Hippocampal formation (tissue), 2 donors: ENCODE results near the gene PPP6R1.

ENCODE experiments used
- DNase-seq, 2 donors: peaks; one replicate each; lab custom pipeline; 2025; lab: John Stamatoyannopoulos, UW

The PPP6R1 gene

DNA sequence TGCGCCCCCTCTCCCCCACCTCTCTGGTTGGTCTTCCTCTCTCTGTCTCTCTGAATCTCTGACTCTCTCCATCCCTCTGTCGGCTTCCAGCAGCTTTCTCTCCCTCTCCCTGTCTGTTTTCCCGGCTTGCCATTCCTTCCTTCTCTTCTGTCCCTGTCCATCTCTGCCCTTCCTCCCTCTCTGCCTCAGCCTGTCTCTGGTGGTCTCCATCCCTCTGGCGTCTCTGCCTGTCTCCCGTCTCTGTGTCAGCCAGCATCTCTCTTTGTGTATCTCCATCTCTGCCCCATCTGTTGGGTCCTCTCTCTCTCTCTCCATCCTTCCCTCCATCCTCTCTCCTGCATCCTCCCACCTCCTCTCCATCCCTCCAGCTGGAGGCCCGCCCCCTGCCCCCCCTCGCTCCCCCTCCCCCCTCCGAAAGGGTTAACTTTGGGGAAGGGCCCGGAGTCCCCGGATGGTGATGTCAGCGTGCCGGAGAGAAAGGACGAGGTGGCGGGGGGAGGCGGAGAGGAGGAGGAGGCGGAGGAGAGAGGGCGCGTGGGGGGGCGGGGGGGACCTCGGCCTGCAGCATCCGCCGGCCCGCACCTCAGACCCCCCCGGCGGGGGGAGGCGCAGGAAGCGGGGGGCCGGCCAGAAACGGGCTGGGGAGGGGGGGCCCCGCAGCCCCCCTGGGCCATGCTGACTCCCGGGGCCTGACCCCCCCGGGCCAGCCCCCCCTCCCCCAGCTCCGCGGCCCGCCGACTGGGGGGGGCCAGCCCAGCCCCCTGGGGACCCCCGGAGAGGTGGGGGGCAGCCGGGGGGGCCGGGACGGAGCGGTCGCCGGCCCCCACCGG lies 24.9 kb upstream of the PPP6R1 start, which contains the start of gene BRSK1:
BRSK1 (plus strand) TSS at position 450 of the 830 bp plus-strand sequence. CDS start 446 bp downstream, outside the sequence.
- DNase-seq: peak; percentile 72 to 80

DNA sequence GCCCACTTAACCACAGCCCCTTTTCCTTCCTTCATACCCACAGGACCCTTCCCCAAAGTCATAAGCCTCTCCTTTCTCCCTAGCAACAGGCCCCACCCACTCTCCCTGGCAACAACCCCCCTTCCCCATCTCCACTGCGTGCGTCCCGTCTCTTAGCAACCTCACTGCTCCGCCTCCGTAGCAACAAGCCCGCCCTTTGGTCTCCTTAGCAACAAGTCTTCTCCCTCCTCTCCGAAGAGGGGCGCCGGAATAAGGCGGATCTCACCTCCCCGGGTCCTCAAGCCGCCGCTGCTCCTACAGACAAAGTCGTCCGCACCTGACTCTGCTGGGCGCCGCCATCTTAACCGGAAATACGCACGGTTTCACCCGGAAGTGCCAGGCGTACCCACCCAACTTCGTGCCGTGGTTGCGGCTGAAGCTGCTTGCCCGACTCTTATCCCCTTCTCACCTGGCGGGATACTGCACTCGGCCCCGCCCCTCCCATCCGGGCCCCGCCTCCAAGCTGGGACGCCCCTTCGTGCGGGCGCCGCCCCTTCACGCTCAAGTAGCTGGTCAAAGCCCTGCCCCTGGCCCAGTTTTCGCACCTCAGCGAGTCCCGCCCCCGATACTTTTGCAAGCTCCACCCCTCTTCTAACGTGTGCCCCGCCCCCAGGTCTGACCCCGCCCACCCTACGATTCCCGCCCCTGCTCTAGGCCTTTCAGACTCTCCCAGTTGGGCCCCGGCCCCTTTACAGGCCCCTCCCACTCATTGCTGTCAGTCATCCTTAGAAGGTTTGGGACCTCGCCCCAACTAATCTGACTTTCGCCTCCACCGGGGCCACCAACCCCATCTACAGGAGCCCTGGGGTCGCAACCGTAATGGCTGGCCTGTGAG lies 21.2 kb upstream of the PPP6R1 start, which contains the start of gene HSPBP1:
HSPBP1 (minus strand) TSS at position 341 of the 874 bp plus-strand sequence. CDS start 502 bp downstream, outside the sequence.
- DNase-seq: peak; percentile 83 to 93

GRCh38 chr19:55279340-55279739 lies 20.5 kb upstream of the PPP6R1 start:
- no peak for DNase-seq

DNA sequence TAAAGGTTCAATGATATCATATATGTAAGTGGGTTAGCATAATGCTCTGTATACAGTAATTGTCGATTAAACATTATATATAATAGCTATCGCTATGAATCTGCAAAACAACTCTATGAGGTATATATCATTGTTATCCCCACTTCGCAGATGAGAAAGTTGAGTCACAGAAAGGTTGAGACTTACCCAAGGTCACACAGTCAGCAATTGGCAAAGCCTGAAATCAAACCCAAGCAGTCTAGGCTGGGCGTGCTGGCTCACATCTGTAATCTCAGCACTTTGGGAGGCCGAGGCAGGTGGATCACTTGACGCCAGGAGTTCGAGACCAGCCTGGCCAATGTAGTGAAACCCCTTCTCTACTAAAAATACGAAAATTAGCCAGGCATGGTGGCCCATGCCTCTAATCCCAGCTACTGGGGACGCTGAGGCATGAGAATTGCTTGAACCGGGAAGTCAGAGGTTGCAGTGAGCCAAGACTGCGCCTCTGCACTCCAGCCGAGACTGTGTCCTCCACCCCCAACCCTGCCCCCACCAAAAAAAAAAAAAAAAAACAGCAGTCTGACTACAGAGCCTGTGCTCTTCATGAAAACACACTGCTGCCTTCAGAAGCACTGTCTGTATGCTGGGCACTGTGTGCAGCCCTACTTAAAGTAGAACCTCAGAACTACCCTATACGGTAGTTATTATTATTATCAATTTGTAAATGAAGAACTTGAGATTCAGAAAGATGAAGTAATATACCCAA lies 19.7 kb upstream of the PPP6R1 start:
- DNase-seq: no peak

DNA sequence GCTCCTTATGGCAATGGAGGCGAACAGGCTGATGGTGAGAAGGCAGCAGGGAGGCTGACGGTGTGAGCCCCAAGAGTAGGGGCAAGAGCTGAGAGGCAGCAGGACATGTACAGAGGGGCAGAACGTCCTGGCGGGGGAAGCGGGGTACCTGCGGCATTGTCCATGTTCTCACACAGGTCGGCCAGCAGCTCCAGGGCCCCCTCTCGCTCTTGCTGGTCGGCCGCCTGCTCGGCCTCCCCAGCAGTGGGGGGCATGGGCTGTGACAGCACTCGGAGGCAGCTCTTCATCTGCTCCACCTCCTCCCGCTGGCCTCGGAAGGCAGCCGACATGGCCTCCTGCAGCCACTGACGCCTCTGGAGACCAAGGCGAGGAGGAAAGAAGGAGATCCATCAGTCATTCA lies 18.7 kb upstream of the PPP6R1 start:
- DNase-seq: no peak

- DNase-seq: no peak
Observed at GRCh38 chr19:55276720-55277430, 18.1 kb upstream of the PPP6R1 start.

DNA sequence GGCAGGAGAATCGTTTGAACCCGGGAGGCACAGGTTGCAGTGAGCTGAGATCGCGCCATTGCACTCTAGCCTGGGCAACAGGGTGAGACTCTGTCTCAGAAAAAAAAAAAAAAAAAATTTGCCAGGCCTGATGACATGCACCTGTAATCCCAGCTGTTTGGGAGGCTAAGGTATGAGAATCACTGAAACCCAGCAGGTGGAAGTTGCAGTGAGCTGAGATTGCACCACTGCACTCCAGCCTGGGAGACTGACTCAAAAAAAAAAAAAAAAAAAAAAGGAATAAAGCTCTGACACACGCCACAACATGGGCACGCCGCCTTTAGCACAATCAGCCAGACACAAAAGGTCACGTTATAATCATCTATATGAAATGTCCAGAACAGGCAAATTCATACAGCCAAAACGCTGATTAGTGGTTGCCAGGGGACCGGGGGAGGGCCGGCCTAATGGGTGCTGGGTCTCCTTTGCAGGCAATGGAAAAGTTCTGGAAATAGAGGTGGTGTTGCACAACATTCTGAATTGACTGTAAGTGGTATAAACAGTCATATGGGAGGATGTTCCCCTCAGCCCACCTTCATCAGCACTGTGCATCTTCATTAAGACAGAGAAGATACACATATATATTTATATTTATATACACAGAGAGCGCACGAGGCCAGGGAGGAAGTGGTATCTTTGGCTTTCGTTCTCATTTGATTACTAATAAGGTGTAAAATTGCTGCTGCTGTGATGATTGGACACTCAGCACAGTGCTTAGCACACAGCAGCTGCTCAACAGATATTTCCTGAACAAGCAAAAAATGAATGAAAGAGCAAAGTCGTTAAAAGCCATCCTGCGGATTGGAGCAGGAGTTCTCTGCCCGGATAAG lies 17.3 kb upstream of the PPP6R1 start:
- no peak for DNase-seq

DNA sequence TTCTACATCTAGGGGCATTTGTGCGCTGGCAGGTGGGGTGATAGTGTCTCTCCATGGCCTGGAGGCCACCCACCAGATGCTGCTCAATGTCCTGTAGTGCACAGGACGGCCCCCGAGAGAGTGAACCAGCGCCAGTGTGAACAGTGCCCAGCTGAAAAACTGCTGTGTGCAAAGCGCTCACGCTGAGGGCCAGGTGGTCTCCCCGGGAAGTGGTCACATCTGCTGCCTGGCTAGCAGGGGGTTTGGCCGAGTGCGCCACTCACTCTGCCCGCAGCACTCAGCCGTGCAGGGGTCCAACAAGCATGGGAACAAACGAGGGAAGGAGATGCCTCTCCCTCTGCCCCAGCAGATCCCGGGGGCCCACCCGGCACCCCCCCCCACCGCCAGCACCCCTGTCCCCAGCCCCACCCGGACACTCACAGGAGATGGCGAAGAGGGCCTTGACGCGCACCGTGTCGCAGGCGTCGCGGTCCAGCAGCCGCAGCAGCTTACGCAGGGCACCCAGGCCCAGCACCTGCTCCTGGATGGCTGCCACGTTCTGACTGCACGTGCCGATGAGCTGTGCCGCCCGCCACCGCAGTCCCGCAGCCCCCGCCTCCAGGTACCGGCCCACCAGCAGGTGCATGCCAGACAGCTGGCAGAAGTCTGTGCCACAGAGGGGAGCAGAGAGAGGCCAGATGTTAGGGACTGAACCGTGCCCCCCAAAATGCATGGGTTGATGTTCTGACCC lies 15.3 kb upstream of the PPP6R1 start:
- no peak for DNase-seq

DNA sequence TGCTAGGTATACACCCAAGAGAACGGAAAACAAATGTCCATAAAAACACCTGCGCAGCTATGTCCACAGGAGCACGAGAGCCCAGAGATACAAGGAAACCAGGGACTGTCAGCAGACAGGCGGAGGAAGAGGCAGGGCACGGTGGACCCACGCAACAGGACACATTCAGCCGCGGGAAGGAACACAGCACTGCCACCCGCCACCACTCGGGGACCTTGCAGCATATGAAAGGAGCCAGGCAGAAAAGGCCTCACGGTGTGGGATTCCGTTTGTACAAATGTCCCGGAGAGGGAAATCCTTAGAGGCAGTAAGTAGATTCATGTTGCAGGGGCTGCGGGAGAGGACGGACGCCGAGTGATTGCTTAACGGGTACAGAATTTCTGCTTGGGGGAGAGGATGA lies 13.3 kb upstream of the PPP6R1 start:
- DNase-seq: no peak

DNA sequence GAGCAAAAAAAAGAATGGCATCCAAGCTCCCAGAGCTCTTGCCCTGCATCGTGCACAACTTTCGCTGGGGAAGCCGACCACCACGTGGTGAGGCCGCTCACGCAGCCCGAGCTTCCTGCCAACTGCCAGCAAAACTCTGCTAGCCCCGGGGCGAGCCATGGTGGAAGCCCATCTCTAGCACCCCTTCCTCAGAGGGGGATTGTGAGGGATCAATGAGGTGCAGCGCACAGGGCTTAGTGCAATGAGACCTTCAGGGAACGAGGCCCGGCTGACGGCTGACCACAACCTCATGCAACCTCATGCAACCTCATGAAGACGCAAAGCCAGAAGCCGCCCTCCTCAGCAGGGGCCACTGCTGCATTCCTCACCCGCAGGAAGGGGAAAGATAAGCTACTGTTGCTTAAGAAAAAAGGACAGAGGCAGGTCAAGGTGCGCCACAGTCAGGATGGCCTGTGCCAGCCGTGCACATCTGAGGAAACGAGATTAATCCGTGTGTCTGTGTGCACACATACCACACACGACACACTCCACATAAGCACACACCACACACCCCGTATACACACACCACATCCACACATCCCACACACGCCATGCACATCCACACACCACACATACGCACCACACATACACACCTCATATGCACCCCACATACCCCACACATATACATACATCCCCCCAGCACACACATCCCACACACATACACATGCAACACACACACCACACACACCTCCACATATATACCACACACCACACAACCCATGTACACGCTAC lies 11.5 kb upstream of the PPP6R1 start:
- no peak for DNase-seq

- no peak for DNase-seq
Observed at GRCh38 chr19:55269299-55269698, 10.5 kb upstream of the PPP6R1 start.

DNA sequence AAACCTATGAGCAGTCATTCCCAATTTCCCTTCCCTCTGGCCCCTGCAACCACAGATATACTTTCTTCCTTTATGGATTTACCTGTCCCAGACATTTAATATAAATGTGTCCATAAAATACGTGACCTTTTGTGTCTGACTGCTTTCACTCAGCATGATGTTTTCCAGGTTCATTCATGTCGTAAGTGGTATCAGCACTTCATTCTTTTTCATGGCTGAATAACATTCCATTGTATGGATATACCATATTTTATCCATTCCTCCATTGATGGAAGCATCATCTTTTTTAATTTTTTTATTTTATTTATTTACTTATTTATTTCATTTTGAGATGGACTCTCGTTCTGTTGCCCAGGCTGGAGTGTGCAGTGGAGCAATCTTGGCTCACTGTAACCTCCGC lies 8.0 kb upstream of the PPP6R1 start:
- no peak for DNase-seq

DNA sequence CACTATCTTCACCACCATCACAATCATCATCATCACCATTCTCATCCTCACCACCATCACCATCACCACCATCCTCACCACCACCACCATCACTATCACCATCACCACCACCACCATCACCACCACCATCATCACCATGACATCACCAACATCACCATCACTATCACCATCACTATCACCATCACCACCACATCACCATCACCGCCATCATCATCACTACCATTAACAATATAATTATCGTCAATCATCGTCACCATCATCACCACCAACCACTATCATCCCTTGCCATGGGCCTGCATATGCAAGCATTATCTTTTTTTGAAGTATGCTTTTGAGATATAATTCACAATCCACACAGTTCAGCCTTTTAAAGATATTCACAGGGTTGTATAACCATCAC lies 7.6 kb upstream of the PPP6R1 start:
- DNase-seq: no peak

DNA sequence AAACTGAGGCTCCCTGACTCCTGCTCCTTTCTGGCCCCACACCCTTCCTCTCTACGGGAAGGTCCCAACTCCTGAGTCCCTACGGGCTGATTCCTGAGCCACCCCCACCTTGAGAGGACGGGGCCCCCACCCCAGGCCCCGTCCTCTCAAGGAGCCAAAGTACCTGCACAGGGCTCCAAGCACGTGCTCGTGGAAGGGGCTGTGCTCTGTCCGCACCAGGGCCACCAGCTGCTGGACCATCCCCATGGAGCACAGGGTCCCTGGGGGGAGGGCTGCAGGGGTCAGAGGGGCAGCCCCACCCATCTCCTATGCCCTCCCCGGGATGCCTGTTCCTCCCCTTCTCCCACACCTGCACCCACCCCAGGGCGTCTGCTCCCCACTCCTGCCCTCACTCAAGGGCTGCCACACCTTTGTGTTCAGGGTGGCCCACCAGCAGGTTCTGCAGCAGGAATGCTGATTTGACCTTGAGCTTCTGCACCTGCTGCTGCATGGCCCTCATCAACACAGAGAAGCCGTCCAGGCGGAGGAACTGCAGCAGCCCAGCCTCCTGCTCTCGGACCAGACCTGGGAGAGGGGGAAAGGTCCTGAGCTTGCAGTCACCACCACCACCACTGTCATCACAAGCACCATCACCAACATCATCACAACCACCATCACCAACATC lies 7.0 kb upstream of the PPP6R1 start:
- no peak for DNase-seq

DNA sequence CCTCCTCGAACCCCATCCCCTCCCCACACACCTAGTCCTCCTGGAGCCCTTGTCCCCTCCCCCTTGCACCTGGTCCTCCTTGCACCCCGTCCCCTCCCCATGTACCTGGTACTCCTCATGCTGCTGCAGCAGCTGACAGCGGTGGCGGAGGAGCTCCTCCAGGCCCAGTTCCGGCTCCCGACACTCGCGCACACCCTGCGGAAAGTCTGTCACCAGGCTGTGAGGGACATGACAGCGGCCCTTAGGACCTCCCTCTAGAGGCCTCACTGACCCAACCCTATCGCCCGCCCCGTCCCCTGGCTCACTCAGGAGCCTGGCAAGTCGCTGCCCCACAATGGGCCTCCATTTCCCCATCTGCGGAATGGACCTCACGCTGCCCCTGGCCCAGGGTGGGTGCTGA lies 6.4 kb upstream of the PPP6R1 start:
- DNase-seq: no peak

DNA sequence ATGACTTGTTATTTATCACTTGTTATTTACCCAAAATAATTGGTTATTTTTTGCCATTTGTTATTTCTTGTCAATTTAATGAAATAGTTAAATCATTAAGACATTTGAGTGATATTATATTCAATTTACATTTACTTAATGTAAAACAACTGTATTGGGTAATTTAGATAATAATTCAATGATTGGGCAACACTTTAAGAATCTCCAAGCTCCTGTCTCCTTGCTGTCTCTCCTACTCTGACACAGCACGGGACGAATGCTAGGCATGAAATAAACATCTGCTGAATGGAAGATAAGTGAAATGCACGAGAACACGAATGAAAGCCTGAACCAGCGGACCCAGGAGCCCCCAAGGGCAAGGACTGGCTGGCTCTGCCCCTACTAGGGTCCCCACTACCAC lies 5.7 kb upstream of the PPP6R1 start:
- DNase-seq: no peak

GRCh38 chr19:55262359-55262758 lies 3.5 kb upstream of the PPP6R1 start:
- no peak for DNase-seq

GRCh38 chr19:55261671-55262126 lies 2.9 kb upstream of the PPP6R1 start:
- DNase-seq: no peak
